ENCODE data around the gene TMEM140. TPM values are rescaled to one million over a fixed set of nuclear protein-coding genes. Genes with fewer than 3 reads are reported as not detected.
A peak's percentile ranks its signal among the peaks of the same experiment; 100 is the strongest.

TMEM140 gene
- 1 to 10 TPM in 4 of 6 experiments, under 1 TPM in 2; 0.47 to 2.2 (median 1.6) TPM for total RNA-seq (2021; fragmentation: NEBNext Ultra II Directional; extraction: Animal tissue kit (Norgen Biotek cat#: 25700))
- long read RNA-seq, partial matches to known transcripts, result 0 of 2 reads
- long read RNA-seq, other reads (novel, unspliced or antisense), result 0 of 2 reads

GRCh38 chr7:135147899-135148721 is at the start of gene TMEM140:
TMEM140 (plus strand) TSS chr7:135148072; CDS start chr7:135164442, 16,370 bp downstream.
- peak within 1 kb of the TSS; percentile 91 for H3K4me3 Mint-ChIP-seq

GRCh38 chr7:135098391-135098790 is 49.5 kb upstream of the TMEM140 start:
- Mint-ChIP-seq H3K4me3 (no peak overlapping the region), H3K4me1 (ENCODE audit: low read depth) (0 out of 2 replicates have a peak, but pooled peaks cover 6% of the 10 kb centered on the region), H3K36me3 (ENCODE audit: low read depth) (no peaks in the 10 kb centered on the region), H3K27me3 (ENCODE audit: insufficient read depth) (no peaks in the 10 kb centered on the region; the same call in 1 of the 2 replicates), H3K27ac (no peak overlapping the region), H3K9me3 (no peaks in the 10 kb centered on the region)
- DNase-seq, result no peak
- no peak for TF ChIP-seq CTCF (IDR thresholded peaks at IDR 0.05)

More at GRCh38 chr7:135147899-135148721, at the start of gene TMEM140:
- no peak for TF ChIP-seq CTCF (IDR thresholded peaks at IDR 0.05)
- Mint-ChIP-seq H3K36me3 (ENCODE audit: low read depth) (peaks cover 5% of the 10 kb centered on the region; the same call in 1 of the 2 replicates), H3K4me1 (ENCODE audit: low read depth) (peaks cover 43% of the 10 kb centered on the region), H3K9me3 (no peaks in the 10 kb centered on the region), H3K27me3 (ENCODE audit: insufficient read depth) (no peaks in the 10 kb centered on the region; the same call in none of the 2 replicates), H3K27ac (peak within 1 kb of the TSS; percentile 84)
- DNase-seq, result peak; percentile 48

- no peak for TF ChIP-seq CTCF (IDR thresholded peaks at IDR 0.05)
- H3K27me3 Mint-ChIP-seq (ENCODE audit: insufficient read depth), result no peaks in the 10 kb centered on the region; the same call in 1 of the 2 replicates
- no peak overlapping the region for H3K27ac Mint-ChIP-seq
- peak; percentile 32 for DNase-seq
- no peak overlapping the region for H3K4me3 Mint-ChIP-seq
- H3K9me3 Mint-ChIP-seq, result peaks cover 3% of the 10 kb centered on the region; the same call in 1 of the 2 replicates
- 0 out of 2 replicates have a peak, but pooled peaks cover 6% of the 10 kb centered on the region for H3K4me1 Mint-ChIP-seq (ENCODE audit: low read depth)
- no peaks in the 10 kb centered on the region for H3K36me3 Mint-ChIP-seq (ENCODE audit: low read depth)
Measured at GRCh38 chr7:135100856-135101255, 47.0 kb upstream of the TMEM140 start.

- peaks cover 5% of the 10 kb centered on the region; the same call in 1 of the 2 replicates for H3K9me3 Mint-ChIP-seq
- H3K27me3 Mint-ChIP-seq (ENCODE audit: insufficient read depth), result no peaks in the 10 kb centered on the region; the same call in 1 of the 2 replicates
- no peak for TF ChIP-seq CTCF (IDR thresholded peaks at IDR 0.05)
- no peaks in the 10 kb centered on the region for H3K36me3 Mint-ChIP-seq (ENCODE audit: low read depth)
- 0 out of 2 replicates have a peak, but pooled peaks cover 6% of the 10 kb centered on the region for H3K4me1 Mint-ChIP-seq (ENCODE audit: low read depth)
- H3K27ac Mint-ChIP-seq, result no peak overlapping the region
- no peak overlapping the region for H3K4me3 Mint-ChIP-seq
- no peak for DNase-seq
Measured at GRCh38 chr7:135102372-135102771, 45.5 kb upstream of the TMEM140 start.

GRCh38 chr7:135109562-135109961 is 38.3 kb upstream of the TMEM140 start:
- no peaks in the 10 kb centered on the region; the same call in none of the 2 replicates for H3K27me3 Mint-ChIP-seq (ENCODE audit: insufficient read depth)
- DNase-seq, result no peak
- no peak overlapping the region for H3K4me3 Mint-ChIP-seq
- H3K4me1 Mint-ChIP-seq (ENCODE audit: low read depth), result no peaks in the 10 kb centered on the region
- H3K9me3 Mint-ChIP-seq, result peaks cover 5% of the 10 kb centered on the region; the same call in 1 of the 2 replicates
- H3K36me3 Mint-ChIP-seq (ENCODE audit: low read depth), result no peaks in the 10 kb centered on the region
- no peak overlapping the region for H3K27ac Mint-ChIP-seq
- no peak for TF ChIP-seq CTCF (IDR thresholded peaks at IDR 0.05)
